ENCODE results near the gene ST3GAL4. TPM values are rescaled to one million over a fixed set of nuclear protein-coding genes. Genes with fewer than 3 reads are reported as not detected.

Gene ST3GAL4
- total RNA-seq, 6 experiments from 2014 or later = 7.0 to 25.6 (median 17.5) TPM

DNA sequence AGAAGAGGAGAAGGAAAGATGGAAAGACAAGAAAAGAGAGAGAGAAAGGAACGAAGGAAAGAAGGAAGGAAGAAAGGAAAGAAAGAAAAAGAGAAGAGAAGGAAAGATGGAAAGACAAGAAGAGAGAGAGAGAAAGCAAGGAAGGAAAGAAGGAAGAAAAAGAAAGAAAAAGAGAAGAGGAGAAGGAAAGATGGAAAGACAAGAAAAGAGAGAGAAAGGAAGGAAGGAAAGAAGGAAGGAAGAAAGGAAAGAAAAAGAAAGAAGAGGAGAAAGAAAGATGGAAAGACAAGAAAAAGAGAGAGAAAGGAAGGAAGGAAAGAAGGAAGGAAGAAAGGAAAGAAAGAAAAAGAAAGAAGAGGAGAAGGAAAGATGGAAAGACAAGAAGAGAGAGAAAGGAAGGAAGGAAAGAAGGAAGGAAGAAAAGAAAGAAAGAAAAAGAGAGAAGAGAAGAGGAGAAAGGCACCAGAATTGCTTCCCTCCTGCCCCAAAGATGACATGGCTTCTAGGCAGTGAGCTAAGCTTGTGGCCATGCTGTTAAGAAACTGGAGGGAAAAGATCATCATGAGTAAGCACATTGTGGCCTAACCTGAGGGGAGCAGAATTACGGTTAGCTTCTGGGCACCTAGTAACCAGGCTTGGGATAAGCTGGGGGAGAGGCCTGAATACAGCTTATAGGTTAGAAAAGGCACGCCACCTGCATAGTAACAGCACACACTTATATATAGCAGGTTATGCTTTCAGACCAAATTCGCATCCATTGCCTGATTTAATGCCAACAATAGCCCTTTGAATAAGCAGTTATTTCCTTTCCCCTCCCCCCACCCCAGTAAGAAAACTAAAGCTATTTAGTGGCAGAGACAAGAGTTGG lies 2.3 kb upstream of the ST3GAL4 start:
- no peaks in the 10 kb centered on the region for H3K9me3 ChIP-seq
- intact Hi-C loops (cut with DNase I) = no loop called here
- DNase-seq = peak in 1 of 3 donors; percentile 2
- H3K27me3 ChIP-seq = no peaks in the 10 kb centered on the region
- WGBS (ENCODE audit: insufficient coverage, low coverage, low lambda C conversion rate, missing lambda C conversion rate) = 61% methylated on average over 4 of the region's 4 CpGs
- no peaks in the 10 kb centered on the region for H3K36me3 ChIP-seq
- TF ChIP-seq, protein P1, sequence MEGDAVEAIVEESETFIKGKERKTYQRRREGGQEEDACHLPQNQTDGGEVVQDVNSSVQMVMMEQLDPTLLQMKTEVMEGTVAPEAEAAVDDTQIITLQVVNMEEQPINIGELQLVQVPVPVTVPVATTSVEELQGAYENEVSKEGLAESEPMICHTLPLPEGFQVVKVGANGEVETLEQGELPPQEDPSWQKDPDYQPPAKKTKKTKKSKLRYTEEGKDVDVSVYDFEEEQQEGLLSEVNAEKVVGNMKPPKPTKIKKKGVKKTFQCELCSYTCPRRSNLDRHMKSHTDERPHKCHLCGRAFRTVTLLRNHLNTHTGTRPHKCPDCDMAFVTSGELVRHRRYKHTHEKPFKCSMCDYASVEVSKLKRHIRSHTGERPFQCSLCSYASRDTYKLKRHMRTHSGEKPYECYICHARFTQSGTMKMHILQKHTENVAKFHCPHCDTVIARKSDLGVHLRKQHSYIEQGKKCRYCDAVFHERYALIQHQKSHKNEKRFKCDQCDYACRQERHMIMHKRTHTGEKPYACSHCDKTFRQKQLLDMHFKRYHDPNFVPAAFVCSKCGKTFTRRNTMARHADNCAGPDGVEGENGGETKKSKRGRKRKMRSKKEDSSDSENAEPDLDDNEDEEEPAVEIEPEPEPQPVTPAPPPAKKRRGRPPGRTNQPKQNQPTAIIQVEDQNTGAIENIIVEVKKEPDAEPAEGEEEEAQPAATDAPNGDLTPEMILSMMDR (IDR thresholded peaks at IDR 0.05) = no peak
- TF ChIP-seq POLR2A (IDR thresholded peaks at IDR 0.05) = no peak
- no peak for ATAC-seq
- no peak overlapping the region for H3K27ac ChIP-seq
- H3K4me1 ChIP-seq = peaks cover 0 to 20% (median 5%) of the 10 kb centered on the region in 4 donors
- no peak overlapping the region for H3K4me3 ChIP-seq

- 29% methylated on average over 8 of the region's 15 CpGs for WGBS (ENCODE audit: insufficient coverage, low coverage, low lambda C conversion rate, missing lambda C conversion rate)
- H3K4me1 ChIP-seq = peaks cover 0 to 28% (median 5%) of the 10 kb centered on the region in 4 donors
- no peaks in the 10 kb centered on the region for H3K27me3 ChIP-seq
- intact Hi-C loops (cut with DNase I) = no loop called here
- DNase-seq = peak in 2 of 3 donors; percentile 16 to 46
- H3K4me3 ChIP-seq = peak overlapping the region; percentile 59 to 72 (median 61)
- no peak for TF ChIP-seq POLR2A (IDR thresholded peaks at IDR 0.05)
- TF ChIP-seq, protein P1 (IDR thresholded peaks at IDR 0.05) = no peak
- no peaks in the 10 kb centered on the region for H3K36me3 ChIP-seq
- no peak for ATAC-seq
- no peaks in the 10 kb centered on the region for H3K9me3 ChIP-seq
- peak overlapping the region; percentile 41 to 90 (median 78) for H3K27ac ChIP-seq
Observed at GRCh38 chr11:126354631-126355323, 709 bp upstream of the ST3GAL4 start.

DNA sequence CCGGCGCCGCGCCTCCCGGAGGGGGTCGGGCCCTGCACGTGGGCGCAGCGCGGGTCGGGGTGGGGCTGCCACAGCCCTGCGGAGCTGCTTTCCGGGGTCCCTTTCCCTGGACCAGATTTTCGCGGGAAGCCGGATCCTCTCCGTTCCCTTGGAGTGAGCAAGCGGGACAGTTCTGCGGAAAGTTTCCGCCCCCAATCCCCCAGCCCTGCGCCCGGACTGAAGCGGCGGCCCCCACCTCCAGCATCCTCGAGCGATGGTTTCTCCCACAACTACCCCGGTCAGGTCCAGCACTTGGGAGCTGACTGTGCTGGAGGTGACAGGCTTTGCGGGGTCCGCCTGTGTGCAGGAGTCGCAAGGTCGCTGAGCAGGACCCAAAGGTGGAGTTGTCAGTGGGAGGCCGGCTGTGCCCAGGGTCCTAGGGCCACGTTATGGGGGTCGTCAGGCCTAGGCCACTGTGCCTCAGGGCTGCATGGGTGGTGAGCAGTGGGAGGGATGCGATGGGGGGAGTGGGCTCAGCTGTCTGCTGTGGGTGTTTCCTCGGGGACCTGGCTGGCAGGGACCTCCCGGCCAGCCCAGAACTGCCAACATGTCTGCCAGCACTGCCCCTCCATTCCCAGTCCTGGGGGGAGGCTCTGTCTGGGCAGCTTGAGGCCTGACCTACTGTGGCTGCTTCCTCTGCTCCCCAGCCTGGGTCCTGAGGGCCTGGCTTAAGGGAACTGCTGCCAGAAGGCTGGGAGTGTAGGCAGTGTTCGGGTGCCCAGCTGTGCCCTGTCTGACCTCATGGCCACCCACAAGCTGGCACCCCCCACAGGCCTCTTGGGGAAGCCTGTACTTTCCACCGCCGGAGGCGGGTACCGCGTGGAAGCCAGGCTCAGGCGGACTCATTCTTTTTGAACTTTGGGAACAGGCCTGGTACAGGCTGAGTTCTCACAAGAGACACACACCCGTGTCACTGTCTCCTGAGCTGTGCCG lies 726 bp downstream of the ST3GAL4 start:
- peak overlapping the region; percentile 59 to 72 (median 61) for H3K4me3 ChIP-seq
- no peaks in the 10 kb centered on the region for H3K36me3 ChIP-seq
- TF ChIP-seq, protein P1 (IDR thresholded peaks at IDR 0.05) = peak in 1 of 4 donors; percentile 6
- TF ChIP-seq POLR2A (IDR thresholded peaks at IDR 0.05) = no peak
- DNase-seq (peak; percentile 63 to 78 (median 67)), ATAC-seq (peak; percentile 50 to 57 (median 52))
- intact Hi-C loops (cut with DNase I) = no loop called here
- 1% methylated on average over 10 of the region's 46 CpGs for whole genome bisulfite sequencing (ENCODE audit: insufficient coverage, low coverage, low lambda C conversion rate, missing lambda C conversion rate)
- no peaks in the 10 kb centered on the region for H3K9me3 ChIP-seq
- H3K4me1 ChIP-seq = peaks cover 0 to 28% (median 5%) of the 10 kb centered on the region in 4 donors
- H3K27me3 ChIP-seq = no peaks in the 10 kb centered on the region
- peak overlapping the region; percentile 78 to 90 (median 79) for H3K27ac ChIP-seq

All from right lobe of liver (tissue), 6 donors.